ENCODE results near the gene PREX1. TPM values are rescaled to one million over a fixed set of nuclear protein-coding genes. Genes with fewer than 3 reads are reported as not detected.
"Not testable (repeated sequence)": the region's sequence is repeated elsewhere in the genome, so short reads cannot be mapped to it uniquely, and the experiment has no call there.

PREX1 gene, protein sequence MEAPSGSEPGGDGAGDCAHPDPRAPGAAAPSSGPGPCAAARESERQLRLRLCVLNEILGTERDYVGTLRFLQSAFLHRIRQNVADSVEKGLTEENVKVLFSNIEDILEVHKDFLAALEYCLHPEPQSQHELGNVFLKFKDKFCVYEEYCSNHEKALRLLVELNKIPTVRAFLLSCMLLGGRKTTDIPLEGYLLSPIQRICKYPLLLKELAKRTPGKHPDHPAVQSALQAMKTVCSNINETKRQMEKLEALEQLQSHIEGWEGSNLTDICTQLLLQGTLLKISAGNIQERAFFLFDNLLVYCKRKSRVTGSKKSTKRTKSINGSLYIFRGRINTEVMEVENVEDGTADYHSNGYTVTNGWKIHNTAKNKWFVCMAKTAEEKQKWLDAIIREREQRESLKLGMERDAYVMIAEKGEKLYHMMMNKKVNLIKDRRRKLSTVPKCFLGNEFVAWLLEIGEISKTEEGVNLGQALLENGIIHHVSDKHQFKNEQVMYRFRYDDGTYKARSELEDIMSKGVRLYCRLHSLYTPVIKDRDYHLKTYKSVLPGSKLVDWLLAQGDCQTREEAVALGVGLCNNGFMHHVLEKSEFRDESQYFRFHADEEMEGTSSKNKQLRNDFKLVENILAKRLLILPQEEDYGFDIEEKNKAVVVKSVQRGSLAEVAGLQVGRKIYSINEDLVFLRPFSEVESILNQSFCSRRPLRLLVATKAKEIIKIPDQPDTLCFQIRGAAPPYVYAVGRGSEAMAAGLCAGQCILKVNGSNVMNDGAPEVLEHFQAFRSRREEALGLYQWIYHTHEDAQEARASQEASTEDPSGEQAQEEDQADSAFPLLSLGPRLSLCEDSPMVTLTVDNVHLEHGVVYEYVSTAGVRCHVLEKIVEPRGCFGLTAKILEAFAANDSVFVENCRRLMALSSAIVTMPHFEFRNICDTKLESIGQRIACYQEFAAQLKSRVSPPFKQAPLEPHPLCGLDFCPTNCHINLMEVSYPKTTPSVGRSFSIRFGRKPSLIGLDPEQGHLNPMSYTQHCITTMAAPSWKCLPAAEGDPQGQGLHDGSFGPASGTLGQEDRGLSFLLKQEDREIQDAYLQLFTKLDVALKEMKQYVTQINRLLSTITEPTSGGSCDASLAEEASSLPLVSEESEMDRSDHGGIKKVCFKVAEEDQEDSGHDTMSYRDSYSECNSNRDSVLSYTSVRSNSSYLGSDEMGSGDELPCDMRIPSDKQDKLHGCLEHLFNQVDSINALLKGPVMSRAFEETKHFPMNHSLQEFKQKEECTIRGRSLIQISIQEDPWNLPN (N-terminal part only)
- 1.2 and 1.3 TPM in 2 replicates for total RNA-seq (2014; rRNA removed; shearing (Covaris generic))

DNA sequence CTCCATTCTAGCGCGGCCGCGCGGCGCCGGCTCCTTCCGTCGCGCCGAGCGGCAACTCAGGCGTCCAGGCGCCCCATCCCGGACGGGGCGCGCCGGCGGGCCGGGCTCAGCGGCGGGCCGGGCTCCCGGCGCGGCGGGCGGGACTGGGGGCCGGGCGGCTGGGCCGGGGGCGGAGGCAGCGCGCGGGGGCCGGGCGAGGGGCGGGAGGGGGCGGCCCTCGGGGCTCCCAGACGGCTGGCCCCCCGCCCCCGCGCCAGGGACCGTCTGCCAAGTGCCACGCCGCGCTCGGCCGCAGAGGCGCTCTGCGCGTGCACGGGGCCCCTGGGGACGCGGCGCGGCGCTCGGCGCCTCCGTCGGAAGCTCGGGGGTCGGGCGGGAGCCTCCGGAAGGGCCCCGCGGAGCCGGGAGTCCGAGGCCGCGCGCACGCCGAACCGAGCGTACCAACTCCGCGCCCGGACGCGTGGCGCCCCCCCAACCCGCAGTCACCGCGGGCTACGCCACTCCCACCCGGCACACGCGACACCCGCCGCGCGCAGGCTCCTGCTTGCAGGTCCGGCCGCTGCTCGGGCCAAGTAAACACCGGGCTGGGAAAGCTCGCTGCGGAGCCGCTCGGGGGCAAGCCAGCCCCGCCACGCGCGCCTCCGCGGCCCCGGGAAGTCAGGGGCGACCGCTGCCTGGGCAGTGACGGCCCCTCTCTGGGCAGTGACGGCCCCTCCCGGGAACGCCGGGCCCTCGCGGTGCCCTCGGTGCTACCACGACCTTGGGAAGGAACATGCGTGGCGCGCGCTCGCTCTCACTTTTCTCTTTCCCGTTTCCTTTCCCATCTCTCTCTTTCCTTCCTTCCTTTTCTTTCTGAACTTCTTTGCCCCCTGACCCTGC lies at the start of gene PREX1:
Gene PREX1 (minus strand): TSS at position 145 of the 879 bp plus-strand sequence. CDS start 139 bp downstream, at position 6.
- DNase-seq (ENCODE audit: low read depth), result peak; percentile 71

- no peak for DNase-seq (ENCODE audit: low read depth)
Measured at GRCh38 chr20:48877304-48877703, 49.5 kb upstream of the PREX1 start.

DNA sequence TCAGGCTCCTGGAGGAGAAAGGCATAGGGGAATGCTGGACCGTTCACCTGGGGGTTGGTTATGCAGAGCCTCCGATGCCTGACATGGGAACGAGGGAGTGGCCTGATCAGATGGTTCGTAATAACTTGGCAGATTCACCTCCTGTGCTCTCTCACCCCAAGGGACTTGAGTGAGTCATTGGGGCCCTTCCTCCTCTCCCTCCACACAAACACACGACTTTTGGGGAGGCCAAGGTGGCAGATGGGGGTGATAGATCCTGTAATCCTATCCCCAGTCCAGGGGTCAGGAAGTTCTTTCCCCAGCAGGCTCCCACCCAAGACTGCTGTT lies 48.1 kb upstream of the PREX1 start:
- DNase-seq (ENCODE audit: low read depth), result no peak

- no peak for DNase-seq (ENCODE audit: low read depth)
Measured at GRCh38 chr20:48875233-48875913, 47.6 kb upstream of the PREX1 start.

GRCh38 chr20:48869442-48869841 lies 41.6 kb upstream of the PREX1 start:
- DNase-seq (ENCODE audit: low read depth), result not testable (repeated sequence)

GRCh38 chr20:48866936-48867335 lies 39.1 kb upstream of the PREX1 start:
- no peak for DNase-seq (ENCODE audit: low read depth)

- no peak for DNase-seq (ENCODE audit: low read depth)
Measured at GRCh38 chr20:48864738-48865318, 37.0 kb upstream of the PREX1 start.

GRCh38 chr20:48864254-48864653 lies 36.5 kb upstream of the PREX1 start:
- no peak for DNase-seq (ENCODE audit: low read depth)

GRCh38 chr20:48862279-48862678 lies 34.5 kb upstream of the PREX1 start:
- no peak for DNase-seq (ENCODE audit: low read depth)

GRCh38 chr20:48861444-48861843 lies 33.6 kb upstream of the PREX1 start:
- no peak for DNase-seq (ENCODE audit: low read depth)

DNA sequence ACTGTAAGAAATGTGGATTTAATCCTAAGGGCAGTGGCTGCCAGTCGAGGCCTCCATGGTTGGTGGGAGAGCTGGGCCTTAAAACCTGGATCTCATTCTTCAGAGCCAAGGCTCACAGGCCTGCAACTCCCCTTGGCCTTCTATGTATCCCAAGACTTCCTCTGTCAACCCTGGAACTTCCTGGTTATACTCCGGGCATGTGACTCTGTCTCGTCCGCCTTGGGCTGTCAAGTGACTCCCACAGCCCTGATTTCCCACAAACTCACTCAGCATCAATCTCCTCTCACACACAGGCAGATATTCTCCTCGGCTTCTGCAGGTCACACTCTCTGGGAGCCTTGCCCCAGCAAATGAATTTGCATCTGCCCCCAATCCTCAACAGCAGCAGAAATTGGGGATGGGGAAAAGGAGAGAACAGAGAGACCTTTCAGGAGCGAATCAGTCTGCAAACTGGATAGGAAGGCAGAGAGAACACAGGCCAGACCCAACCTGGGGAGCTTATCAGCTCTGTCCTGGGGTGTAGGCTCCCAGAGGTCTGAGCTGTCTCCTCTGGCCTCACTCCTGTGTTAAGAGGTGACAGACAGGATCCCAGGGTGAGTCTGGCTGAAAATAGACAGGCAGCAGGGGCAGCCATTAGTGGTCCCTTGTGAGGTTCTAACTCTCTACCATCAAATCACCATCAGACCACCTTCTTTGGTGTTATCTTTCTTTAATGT lies 30.4 kb upstream of the PREX1 start:
- no peak for DNase-seq (ENCODE audit: low read depth)

DNA sequence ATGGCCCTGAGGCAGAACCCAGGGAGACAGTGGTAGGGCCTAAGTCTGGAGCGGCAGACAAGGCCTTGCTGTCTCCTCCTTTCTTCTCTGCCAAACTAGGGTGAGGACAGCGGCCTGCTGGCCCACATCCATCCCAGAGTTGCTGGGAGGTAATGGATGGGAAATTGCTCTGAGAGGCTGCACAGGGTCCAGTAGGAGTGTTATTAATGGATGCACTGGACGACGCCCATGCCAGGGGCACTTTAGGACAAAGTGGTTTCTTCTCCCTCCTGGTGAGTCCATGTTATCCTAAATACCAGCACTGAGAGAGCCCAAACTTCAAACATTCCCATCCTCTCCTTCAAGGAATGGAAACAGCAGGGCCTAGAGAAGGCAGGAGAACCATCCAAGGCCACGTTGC lies 28.3 kb upstream of the PREX1 start:
- peak; percentile 36 for DNase-seq (ENCODE audit: low read depth)

DNA sequence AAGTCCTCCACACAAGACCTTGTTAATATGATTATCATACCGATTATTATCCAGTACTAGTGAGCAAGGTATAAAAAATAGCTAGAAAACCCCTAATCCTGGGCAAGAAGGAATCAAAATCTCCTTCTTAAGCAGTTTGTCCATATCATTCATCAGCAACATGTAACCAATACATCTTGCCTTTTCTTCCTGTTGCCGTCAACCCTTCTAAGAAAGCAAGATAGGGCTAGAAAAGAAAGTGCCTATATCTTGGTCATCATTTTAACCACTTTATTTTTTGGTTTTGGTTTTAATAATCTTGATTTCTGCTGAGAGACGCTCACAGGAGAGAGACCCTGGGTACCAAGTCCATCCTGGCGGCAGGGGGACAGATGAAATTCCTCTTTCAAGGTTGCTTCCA lies 27.2 kb upstream of the PREX1 start:
- no peak for DNase-seq (ENCODE audit: low read depth)

DNA sequence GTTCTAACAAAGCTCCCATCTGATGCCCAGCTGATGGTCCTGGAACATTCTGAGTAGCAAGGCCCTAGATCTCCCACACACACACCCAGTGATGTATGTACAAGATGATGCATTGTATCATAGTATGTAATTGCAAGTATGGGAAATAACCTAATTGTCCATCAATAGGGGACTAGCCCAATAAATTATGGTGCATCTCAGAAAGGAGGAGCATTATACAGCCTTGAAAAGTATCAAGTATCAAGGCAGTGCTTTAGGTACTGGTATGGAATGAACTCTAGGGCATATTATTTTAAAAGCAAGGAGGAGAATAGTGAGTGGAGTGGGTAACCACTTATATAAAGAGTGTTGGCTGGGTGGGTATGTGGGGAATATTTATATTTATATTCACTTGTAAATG lies 24.8 kb upstream of the PREX1 start:
- no peak for DNase-seq (ENCODE audit: low read depth)

DNA sequence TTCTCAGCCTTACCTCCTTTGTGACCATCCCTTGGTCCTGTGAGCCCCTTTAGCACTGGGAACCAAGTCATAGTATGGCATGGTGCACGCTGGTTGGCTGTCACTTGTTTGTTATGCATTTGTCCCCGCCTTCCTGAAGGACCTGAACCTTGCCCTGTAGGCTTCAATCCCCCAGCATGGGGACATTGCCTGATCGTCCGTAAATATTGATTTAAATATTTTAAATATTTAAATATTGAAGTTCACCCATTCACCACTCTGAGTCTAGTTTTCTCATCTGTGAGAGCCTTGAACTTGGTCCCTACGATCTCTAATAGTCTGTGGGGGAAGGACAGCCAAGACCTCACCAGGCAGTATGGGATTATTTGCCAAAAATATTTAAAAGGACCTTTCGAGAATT lies 23.8 kb upstream of the PREX1 start:
- DNase-seq (ENCODE audit: low read depth), result no peak

GRCh38 chr20:48850977-48851299 lies 23.1 kb upstream of the PREX1 start:
- no peak for DNase-seq (ENCODE audit: low read depth)

DNA sequence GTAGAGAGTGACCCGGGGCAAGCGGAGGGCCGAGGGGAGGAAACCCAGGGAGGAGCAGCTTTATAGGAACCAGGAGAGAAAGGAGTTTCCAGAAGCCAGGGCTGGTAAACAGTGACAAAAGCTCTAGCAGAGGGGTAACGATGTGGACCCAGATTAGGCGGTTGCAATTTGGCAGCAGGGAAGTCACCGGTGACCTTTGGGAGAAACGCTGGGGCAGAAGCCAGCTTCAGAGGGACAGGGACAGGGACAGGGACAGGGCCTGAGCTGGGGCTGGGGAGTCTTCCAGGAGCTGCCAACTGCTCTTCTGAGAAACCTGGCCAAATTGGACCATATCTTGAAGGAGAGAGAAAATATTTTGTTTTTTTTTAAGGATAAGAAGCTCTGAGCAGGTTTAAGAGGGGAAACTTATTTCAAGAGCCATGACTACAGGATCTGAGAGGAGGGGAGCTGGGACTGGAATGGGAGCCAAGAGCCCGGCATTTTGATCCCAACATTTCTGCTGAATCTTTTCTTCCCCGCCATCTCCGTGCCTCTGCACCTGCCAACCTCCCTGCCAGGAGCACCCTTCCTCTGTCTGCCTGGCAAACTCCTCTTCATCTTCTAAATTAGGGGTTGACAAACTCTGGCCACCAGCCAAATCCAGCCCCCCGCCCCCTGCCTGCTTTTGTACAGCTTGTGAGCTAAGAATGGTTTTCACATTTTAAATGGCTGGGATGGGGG lies 22.6 kb upstream of the PREX1 start:
- no peak for DNase-seq (ENCODE audit: low read depth)

GRCh38 chr20:48849779-48850178 lies 22.0 kb upstream of the PREX1 start:
- DNase-seq (ENCODE audit: low read depth), result no peak

DNA sequence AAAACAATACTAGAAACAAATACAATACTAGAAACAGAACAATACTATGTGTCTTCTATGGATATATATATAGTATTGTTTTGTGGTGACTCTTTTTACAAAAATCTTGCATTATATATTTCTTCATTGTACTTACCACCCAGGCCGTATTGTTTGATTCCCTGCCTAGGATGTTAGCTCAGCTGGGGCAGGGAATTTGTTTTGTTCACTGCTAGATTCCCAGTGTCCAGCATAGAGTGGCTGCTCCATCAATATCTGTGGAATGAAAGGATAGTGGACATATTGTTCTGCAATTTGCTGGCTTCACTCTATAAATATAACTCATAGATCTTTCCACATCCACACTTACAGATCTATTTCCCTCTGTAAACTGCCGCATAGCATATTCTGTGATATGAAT lies 21.5 kb upstream of the PREX1 start:
- no peak for DNase-seq (ENCODE audit: low read depth)
